ENCODE data around the gene IMMP2L.

DNA sequence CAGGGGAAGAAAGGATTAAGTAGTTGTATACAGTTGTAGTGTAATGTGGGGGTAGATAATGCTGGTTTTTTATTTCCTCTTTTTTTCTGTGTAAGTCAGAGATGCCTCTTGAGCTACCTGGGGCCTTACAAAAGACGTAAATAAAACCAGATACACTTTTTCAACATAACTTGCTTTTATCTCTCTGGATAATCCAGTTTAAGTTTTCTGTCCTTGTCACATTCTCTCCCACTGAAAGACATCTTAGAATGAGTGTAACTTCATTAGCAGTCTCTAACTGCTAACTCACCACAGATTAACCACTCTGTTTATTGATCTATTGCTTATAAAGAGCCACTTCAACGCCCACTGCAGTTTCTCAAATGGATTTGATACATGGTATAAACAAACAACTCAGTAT lies 535.5 kb downstream of the IMMP2L start:
- TF ChIP-seq, protein P1, sequence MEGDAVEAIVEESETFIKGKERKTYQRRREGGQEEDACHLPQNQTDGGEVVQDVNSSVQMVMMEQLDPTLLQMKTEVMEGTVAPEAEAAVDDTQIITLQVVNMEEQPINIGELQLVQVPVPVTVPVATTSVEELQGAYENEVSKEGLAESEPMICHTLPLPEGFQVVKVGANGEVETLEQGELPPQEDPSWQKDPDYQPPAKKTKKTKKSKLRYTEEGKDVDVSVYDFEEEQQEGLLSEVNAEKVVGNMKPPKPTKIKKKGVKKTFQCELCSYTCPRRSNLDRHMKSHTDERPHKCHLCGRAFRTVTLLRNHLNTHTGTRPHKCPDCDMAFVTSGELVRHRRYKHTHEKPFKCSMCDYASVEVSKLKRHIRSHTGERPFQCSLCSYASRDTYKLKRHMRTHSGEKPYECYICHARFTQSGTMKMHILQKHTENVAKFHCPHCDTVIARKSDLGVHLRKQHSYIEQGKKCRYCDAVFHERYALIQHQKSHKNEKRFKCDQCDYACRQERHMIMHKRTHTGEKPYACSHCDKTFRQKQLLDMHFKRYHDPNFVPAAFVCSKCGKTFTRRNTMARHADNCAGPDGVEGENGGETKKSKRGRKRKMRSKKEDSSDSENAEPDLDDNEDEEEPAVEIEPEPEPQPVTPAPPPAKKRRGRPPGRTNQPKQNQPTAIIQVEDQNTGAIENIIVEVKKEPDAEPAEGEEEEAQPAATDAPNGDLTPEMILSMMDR (IDR thresholded peaks at IDR 0.05 in 4 of 5, conservative IDR thresholded peaks at IDR 0.05 in 1 of 5): no peak
- no peak for TF ChIP-seq POLR2A (IDR thresholded peaks at IDR 0.05)

All from gastrocnemius medialis (tissue), 4 donors.